HG02610 (cell line): ENCODE results near the gene RNF212.

Source experiments
- ATAC-seq: cut with Tn5 transposase; IDR thresholded peaks from one replicate; pipeline ENCODE4 v1.9.1; 2021; ENCODE audit warnings: mild to moderate bottlenecking, moderate library complexity; ENCODE audit not compliant: unreplicated experiment

Gene RNF212

GRCh38 chr4:1116838-1117237 is 3.5 kb upstream of the RNF212 start:
- ATAC-seq = no peak

DNA sequence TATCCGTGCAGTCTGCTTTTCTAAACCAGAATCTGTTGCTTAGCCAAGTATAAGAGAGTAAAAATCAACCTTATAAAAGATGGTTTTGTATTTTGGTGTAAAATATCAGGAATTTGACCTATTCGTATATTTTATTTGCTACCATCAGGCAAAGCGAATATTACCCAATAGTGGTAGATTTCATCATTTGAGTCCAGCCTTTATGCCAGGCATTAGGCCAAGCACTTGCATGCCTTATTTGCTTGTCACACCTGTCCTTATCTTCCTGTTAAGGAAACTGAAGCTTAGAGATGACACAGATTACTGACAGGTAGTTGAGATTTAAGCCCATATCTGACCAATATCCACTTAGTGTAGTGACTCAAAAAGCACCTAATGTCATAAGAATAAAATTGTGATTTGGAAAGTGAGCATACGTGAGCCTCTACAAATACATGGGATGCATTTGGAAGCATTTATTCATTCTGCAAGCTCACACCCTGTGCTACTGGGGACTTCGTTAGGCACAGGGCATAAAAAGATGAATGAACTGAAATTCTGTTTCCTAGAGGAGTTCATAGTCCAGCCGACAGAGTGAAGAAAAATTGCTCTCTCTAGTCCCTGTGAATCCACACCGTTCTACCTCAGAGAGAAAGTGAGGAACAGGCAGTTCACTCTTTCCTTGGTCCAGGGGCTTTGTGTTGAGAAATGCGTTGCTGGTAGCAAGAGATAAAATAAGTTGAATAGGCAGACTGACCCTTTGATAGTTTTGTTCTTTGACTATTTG is 2.3 kb upstream of the RNF212 start:
- ATAC-seq = no peak

- no peak for ATAC-seq
These were observed 562 bp downstream of the RNF212 start for GRCh38 chr4:1112821-1113182.

- ATAC-seq = no peak
These were observed 1.1 kb downstream of the RNF212 start for GRCh38 chr4:1112174-1112820.

GRCh38 chr4:1111259-1111809 is 2.0 kb downstream of the RNF212 start:
- ATAC-seq = no peak

DNA sequence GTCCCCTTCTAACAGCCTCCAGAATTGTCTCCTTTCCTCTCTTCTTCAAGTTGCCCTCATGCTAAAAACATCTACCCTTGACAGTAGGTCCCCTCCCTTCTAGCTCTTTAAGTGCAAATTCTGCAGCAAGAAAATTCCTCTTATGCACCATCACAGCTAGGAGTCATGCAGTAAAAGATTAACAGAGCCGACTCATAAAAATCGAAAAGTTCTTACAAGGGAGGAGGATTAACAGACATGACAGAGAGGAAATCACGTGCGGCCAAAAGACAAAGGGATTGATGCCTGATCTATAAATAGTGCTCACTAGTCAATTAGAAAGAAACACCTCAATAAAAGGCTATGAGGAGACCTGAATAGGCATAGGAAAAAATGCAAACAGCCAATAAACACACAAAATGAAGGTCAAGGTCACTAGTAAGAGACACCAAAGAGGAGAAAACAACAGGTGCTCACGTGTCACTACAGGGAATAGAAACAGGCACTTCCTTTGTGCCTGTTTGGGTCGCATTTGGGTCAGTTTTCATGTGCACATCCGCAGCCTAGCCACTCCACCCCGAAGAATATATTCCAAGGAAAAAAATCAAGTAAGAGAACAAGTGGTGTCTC is 3.4 kb downstream of the RNF212 start:
- ATAC-seq = no peak

DNA sequence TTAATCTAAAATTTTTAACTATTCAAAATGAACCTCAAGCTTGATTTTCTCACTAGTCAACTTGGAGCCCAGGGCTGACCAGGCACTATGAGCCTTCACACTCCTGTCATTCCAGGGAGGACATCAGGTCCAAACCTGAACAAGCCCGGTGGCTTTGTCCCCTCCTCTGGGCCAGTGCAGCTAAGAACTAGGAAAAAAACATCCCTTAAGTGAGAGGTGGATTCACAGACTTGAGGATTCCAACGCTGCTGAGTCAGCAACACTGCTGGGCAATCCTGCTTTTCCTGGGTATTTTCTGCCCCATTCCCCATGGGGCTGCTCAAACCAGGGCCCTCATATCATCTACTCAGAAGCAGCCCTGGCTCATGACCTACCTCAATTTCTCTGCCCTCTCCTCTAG is 4.0 kb downstream of the RNF212 start:
- ATAC-seq = no peak

DNA sequence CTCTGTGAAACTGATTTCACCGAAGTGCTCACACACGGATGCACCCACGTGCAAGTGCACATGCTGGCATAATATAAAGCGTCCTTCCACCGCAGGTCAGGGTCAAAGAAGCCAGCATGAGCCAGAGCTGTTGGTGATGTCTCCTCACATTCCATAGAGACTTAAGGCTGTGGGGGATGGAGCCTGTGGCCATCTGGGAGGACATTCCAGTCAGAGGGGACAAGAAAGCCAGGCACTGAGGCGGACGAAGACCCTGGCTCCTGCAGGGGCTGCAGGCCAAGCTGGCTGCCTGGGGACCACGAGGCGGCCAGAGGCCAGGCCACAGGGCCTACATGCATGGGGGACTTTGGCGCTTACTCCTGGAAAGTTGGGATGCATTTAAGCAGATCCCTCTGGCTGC is 7.7 kb downstream of the RNF212 start:
- ATAC-seq = no peak

DNA sequence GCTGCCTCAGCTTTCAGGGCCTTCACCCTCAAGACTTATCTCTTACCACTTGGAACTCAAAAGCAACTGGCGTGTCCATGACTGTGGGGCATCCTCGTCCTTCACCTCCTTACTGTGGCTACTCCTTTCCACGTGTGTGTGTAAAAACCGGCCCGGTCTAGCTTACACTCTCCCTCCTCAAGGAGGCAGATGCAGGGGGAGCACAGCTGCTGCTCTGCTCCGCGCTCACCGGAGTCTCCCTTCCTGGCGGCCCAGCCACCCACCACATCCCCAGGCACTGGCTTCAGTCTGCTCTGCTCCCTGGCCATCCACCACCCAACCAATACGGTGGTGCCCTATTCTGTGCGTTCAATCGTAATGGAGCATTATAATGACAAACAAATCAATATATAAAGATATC is 8.3 kb downstream of the RNF212 start:
- ATAC-seq = no peak

- ATAC-seq = no peak
These were observed 8.7 kb downstream of the RNF212 start for GRCh38 chr4:1104647-1105046.

- ATAC-seq = no peak
These were observed 13.6 kb downstream of the RNF212 start for GRCh38 chr4:1099684-1100335.

DNA sequence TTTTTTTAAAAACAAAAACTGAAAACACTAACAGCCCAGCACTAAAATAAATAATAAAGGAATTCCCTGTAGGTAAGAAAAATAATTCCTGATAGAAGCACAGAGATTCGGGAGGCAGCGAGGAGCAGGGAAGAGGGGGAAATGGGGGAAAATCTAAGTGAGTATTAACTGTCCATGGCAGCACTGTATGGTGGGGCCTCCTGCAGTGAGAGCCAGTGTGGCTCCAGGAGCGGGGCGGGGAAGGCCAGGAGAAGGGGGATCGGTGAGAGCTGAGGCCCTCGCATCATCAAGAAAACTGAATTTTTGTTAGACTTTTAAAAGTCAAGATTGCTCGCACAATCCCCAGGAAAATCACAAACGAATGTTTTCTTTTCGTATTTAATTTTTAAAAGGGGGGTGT is 14.1 kb downstream of the RNF212 start:
- ATAC-seq = no peak

GRCh38 chr4:1098311-1098925 is 14.9 kb downstream of the RNF212 start:
- no peak for ATAC-seq

- no peak for ATAC-seq
These were observed 15.8 kb downstream of the RNF212 start for GRCh38 chr4:1097553-1097952.

DNA sequence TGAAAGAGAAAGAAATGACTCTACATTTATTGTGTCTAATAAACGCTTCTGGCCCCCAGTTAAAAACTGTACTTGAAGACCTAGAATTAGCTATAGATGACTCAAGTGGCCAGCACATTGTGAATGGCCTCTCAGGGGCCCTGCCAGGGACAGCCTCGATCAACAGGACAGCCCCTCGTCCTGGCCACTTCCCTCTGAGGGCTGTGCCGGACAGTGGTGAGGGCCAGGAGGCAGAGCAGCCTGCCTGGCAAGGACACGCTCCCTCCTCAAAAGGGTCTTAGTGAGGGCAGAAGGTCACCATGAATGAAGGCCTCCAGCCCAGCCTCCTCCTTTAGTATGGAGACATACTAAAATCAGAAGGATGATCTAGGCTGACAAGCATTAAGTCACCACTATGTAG is 16.5 kb downstream of the RNF212 start:
- no peak for ATAC-seq

DNA sequence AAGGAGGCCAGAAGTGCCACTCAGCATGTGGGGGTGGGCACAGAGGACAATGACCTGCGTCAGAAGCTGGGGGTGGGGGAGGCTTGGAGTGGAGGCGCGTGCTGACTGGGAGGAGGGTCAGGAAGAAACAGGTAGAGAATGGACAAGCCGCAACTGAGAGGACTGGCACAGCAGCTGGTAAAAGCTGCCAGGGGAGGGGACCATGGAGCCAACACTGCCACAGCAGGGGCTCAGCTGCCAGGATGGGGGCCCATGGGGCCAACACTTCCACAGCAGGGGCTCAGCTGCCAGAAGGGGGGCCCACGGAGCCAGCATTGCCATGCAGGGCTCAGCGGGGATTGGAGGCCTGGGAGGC is 19.1 kb downstream of the RNF212 start:
- ATAC-seq = no peak

GRCh38 chr4:1093391-1094335 is 19.7 kb downstream of the RNF212 start:
- ATAC-seq = no peak

DNA sequence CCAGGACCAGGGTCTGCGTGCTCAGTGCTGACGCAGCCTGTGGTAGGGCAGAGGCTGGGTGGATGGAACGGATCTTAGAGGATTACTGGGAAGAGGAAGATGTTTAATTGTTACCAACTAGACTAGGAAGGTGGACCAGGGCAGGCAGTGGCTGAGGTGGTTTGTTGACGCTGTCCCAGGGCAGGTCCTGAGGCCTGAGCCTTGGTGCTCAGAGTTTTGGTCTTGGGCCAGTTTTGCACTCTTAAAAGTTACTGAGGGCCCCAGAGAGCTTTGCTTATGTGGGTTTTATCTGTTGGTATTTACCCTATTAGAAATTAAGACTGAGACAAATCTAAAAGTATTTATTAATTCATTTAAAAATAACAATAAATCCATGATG is 20.4 kb downstream of the RNF212 start:
- ATAC-seq = no peak

DNA sequence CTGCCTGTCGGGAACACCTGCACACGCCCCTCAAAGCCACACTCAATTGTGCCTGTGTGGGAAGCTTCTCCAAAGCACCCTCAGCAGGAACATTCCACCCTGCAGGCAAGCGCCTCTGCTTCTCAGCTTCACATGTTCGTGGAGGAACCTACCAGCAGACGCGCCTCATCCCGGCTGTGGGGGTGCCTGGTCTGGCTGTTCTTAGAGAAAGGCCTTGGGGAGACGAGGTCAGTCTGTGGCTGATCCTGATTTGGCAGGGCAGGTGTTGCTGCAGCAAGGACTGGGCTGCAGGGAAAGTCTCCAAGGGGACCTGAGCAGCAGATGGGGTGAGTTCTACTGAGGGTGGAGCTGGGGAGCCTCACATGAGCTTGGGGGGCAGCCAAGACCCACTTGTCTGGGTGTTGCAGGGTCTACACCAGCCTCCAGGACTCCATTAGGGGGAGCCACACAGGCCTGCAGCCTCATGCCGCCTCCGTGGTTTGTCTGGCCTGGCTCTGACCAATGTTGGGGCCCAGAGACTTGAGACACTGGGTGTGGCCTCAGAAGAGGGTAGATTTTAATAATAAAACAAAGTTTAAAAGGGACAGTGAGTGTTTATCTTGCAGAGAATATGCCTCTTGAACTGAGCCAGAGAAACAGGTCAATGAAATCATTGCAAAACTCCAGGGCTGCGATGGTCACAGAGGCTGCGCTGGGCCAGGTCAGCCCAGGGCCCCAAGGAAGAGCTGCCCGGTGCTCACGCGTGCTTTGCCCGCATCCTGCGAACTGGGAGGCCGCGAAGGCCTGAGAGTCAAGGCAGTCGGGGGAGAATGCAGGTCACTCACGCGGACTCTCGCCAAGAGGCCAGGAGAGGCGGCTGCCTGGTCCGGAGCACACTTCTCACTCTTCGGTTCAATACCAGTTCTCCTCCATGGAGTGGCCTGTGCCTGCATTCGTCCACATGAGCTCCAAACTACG is 21.1 kb downstream of the RNF212 start:
- ATAC-seq = no peak
